SK-N-SH (cell line): ENCODE results near the gene TBC1D12. TPM values are rescaled to one million over a fixed set of nuclear protein-coding genes. Genes with fewer than 3 reads are reported as not detected.

ENCODE experiments used
- CTCF ChIA-PET: fragments of 300-600, 350-600 bp; formaldehyde crosslinking; extraction: SDS; loops from one replicate; lab custom pipeline; 2021; lab: Yijun Ruan, JAX
- POLR2A ChIA-PET: fragments of 350-600 bp; sonication (Branson Sonifier 250); formaldehyde crosslinking; extraction: SDS; loops from one replicate; lab custom pipeline; 2020; ENCODE audit warnings: antibody characterized with exemption, inconsistent platforms; lab: Yijun Ruan, JAX
- DNase-seq: peaks from one replicate; pipeline ENCODE4 v3.0.0; 2012
- H2AFZ ChIP-seq: fragments of 200-600 bp; sonication (generic); 2 replicates; pipeline ENCODE4 v1.8.1; 2016; ENCODE audit warnings: antibody characterized with exemption, mild to moderate bottlenecking, low read depth
- H3F3A ChIP-seq: fragments of 200-600 bp; sonication (generic); replicated peaks from 2 replicates; pipeline ENCODE3; 2016; ENCODE audit warnings: antibody characterized with exemption, mild to moderate bottlenecking; ENCODE audit not compliant: insufficient read depth
- H3K27ac ChIP-seq, 2 experiments: fragments of 200-500 bp in 1 of 2; fragments of 200-600 bp in 1 of 2; sonication (Bioruptor generic) in 1 of 2; sonication (generic), shearing (Covaris generic) in 1 of 2; 2 replicates each; pipeline versions ENCODE4 v1.5.1 to v1.6.1; 2014 to 2016; ENCODE audit warnings: low read depth in 2 of 2, inconsistent platforms in 1 of 2, low read length in 1 of 2, mild to moderate bottlenecking in 1 of 2, mixed read lengths in 1 of 2
- H3K27me3 ChIP-seq: fragments of 200-600 bp; sonication (generic), shearing (Covaris generic); 2 replicates; pipeline ENCODE4 v1.6.1; 2016; ENCODE audit warnings: mixed run types; ENCODE audit not compliant: insufficient read depth
- H3K36me3 ChIP-seq, 2 experiments: fragments of 200-500 bp in 1 of 2; fragments of 200-600 bp in 1 of 2; sonication (Bioruptor generic) in 1 of 2; sonication (generic) in 1 of 2; replicated peaks in 1 of 2; 2 replicates each; pipeline versions ENCODE3 to v1.5.1; 2014 to 2016; ENCODE audit warnings: low read length in 1 of 2, mild to moderate bottlenecking in 1 of 2; ENCODE audit not compliant: insufficient read depth in 2 of 2, control insufficient read depth in 1 of 2
- H3K4me1 ChIP-seq, 2 experiments: fragments of 200-500 bp in 1 of 2; fragments of 200-600 bp in 1 of 2; sonication (Bioruptor generic) in 1 of 2; sonication (generic), shearing (Covaris generic) in 1 of 2; 2 replicates each; pipeline versions ENCODE4 v1.5.1 to v1.6.1; 2014 to 2016; ENCODE audit warnings: low read depth in 1 of 2, low read length in 1 of 2, mixed run types in 1 of 2; ENCODE audit not compliant: insufficient read depth in 2 of 2, control insufficient read depth in 1 of 2
- H3K4me2 ChIP-seq: fragments of 200-600 bp; sonication (generic), shearing (Covaris generic); 2 replicates; pipeline ENCODE4 v1.6.1; 2017; ENCODE audit warnings: mixed run types
- H3K4me3 ChIP-seq, 2 experiments: fragments of 200-500 bp in 1 of 2; fragments of 200-600 bp in 1 of 2; sonication (Bioruptor generic) in 1 of 2; sonication (generic), shearing (Covaris generic) in 1 of 2; 2 replicates each; pipeline versions ENCODE4 v1.5.1 to v1.8.1; 2014 to 2016; ENCODE audit warnings: low read depth in 2 of 2, inconsistent platforms in 1 of 2, low read length in 1 of 2, mild to moderate bottlenecking in 1 of 2, mixed read lengths in 1 of 2, moderate library complexity in 1 of 2
- H3K79me2 ChIP-seq: fragments of 200-600 bp; sonication (generic); 2 replicates; pipeline ENCODE4 v1.8.1; 2017; ENCODE audit warnings: mild to moderate bottlenecking; ENCODE audit not compliant: insufficient read depth
- H3K9ac ChIP-seq: fragments of 200-600 bp; sonication (generic); 2 replicates; pipeline ENCODE4 v1.6.1; 2017; ENCODE audit warnings: mixed run types
- H3K9me2 ChIP-seq: fragments of 200-600 bp; sonication (generic); 2 replicates; pipeline ENCODE4 v1.6.1; 2017; ENCODE audit warnings: mixed run types
- H3K9me3 ChIP-seq: fragments of 200-600 bp; sonication (generic); 2 replicates; pipeline ENCODE4 v1.6.1; 2017; ENCODE audit warnings: mixed run types, mild to moderate bottlenecking, moderate library complexity
- H4K20me1 ChIP-seq: fragments of 200-600 bp; sonication (generic); 2 replicates; pipeline ENCODE4 v1.6.1; 2017; ENCODE audit warnings: mild to moderate bottlenecking, mixed run types; ENCODE audit not compliant: insufficient read depth
- ELF1 ChIP-seq: IDR thresholded peaks from 2 replicates; pipeline ENCODE4 v1.4.0; 2012
- FOSL2 ChIP-seq: IDR thresholded peaks from 2 replicates; pipeline ENCODE4 v1.4.0; 2012; ENCODE audit warnings: low read depth, mild to moderate bottlenecking, moderate library complexity, borderline replicate concordance
- FOXJ3 ChIP-seq: sonication (generic); formaldehyde crosslinking; IDR thresholded peaks from 2 replicates; pipeline ENCODE4 v1.5.1; 2020; ENCODE audit warnings: mild to moderate bottlenecking, missing genetic modification reagents
- GATA2 ChIP-seq: sonication (generic); formaldehyde crosslinking; IDR thresholded peaks from 2 replicates; pipeline ENCODE4 v1.5.0; 2020; ENCODE audit warnings: mild to moderate bottlenecking, missing genetic modification reagents
- MEF2A ChIP-seq: IDR thresholded peaks from 2 replicates; pipeline ENCODE4 v1.4.0; 2012; ENCODE audit warnings: low read depth, borderline replicate concordance
- RFX5 ChIP-seq: IDR thresholded peaks from 2 replicates; pipeline ENCODE4 v1.6.1; 2012; ENCODE audit warnings: mild to moderate bottlenecking, improper control_type of control experiment, low read length
- SMC3 ChIP-seq: IDR thresholded peaks from 2 replicates; pipeline ENCODE4 v1.6.1; 2012; ENCODE audit warnings: low read depth, low read length, improper control_type of control experiment
- YY1 ChIP-seq: IDR thresholded peaks from 2 replicates; pipeline ENCODE4 v1.4.0; 2012; ENCODE audit warnings: low read depth, mild to moderate bottlenecking
- polyA plus RNA-seq, 3 experiments: library from polyadenylated mRNA; depleted of rRNA; stranded (reverse); fragments of >200 nt; gene quantifications; 2 replicates each; pipeline ENCODE4 v1.2.3, GENCODE V29; 2012
- TF ChIP-seq, protein P1 (sequence below): IDR thresholded peaks from 2 replicates; pipeline ENCODE4 v1.4.0; 2012; ENCODE audit warnings: low read depth
- TF ChIP-seq, protein P2 (sequence below): fragments of 150-350 bp; IDR thresholded peaks from 2 replicates; pipeline ENCODE4 v1.6.1; 2016; ENCODE audit warnings: mild to moderate bottlenecking, low read depth, low read length
- TF ChIP-seq, protein P3 (sequence below): fragments of 200-600 bp; sonication (generic); IDR thresholded peaks from 2 replicates; pipeline ENCODE4 v1.6.1; 2017; ENCODE audit warnings: antibody characterized with exemption, mild to moderate bottlenecking, moderate library complexity
- TF ChIP-seq, protein P4 (sequence below): IDR thresholded peaks from 2 replicates; pipeline ENCODE4 v1.4.0; 2012; ENCODE audit warnings: low read depth, borderline replicate concordance
- TF ChIP-seq, protein P5 (sequence below): fragments of 150-350 bp; IDR thresholded peaks from 2 replicates; pipeline ENCODE4 v1.6.1; 2017; ENCODE audit warnings: antibody characterized with exemption, low read length, low read depth, borderline replicate concordance

The TBC1D12 gene
- polyA plus RNA-seq, 1 of the 3 experiments (the other 2 are of a cell fraction) = 1.8 TPM

DNA sequence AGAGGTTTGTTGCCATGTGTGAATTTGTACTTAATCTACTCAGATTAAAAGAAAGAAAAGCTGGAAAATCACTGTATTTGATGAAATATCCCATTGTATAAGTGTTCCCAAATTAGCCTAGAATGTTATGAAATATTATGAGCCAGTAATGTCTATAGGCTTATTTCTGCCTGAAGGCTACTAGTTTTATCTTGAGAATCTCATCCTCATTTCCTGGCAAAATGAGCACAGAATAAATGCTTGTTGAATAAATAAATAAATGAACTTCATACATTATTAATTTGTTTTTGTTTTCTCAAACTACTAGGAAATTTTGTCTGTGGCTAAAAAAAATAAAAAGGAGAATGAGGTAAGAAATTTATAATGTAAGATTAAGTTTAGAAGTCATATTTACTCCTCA, 168.7 kb downstream of the TBC1D12 start:
- Histone ChIP-seq H3K79me2 (peaks cover 5% of the 10 kb centered on the region; the same call in 1 of the 2 replicates), H3K4me3 (no peak overlapping the region), H2AFZ (no peak overlapping the region), H3F3A (peaks cover 6% of the 10 kb centered on the region), H3K9me3 (no peaks in the 10 kb centered on the region), H3K27ac (peak overlapping the region in 1 of 2 experiments; percentile 25; a peak in 1 of 4 replicates), H3K9ac (no peak overlapping the region), H3K4me2 (no peak overlapping the region), H3K9me2 (no peaks in the 10 kb centered on the region), H3K36me3 (peaks cover 0 to 26% of the 10 kb centered on the region in 2 experiments), H3K27me3 (no peaks in the 10 kb centered on the region), H4K20me1 (no peaks in the 10 kb centered on the region), H3K4me1 (no peaks in the 10 kb centered on the region)
- POLR2A ChIA-PET = no interaction called here
- CTCF ChIA-PET = no interaction called here
- DNase-seq = no peak
- TF ChIP-seq RFX5 = no peak
- no peak for TF ChIP-seq MEF2A
- TF ChIP-seq, protein P1, sequence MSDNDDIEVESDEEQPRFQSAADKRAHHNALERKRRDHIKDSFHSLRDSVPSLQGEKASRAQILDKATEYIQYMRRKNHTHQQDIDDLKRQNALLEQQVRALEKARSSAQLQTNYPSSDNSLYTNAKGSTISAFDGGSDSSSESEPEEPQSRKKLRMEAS = no peak
- no peak for TF ChIP-seq FOSL2
- no peak for TF ChIP-seq GATA2 (CRISPR knock-in tag)
- TF ChIP-seq ELF1 = no peak
- no peak for TF ChIP-seq FOXJ3 (CRISPR knock-in tag)
- TF ChIP-seq, protein P2, sequence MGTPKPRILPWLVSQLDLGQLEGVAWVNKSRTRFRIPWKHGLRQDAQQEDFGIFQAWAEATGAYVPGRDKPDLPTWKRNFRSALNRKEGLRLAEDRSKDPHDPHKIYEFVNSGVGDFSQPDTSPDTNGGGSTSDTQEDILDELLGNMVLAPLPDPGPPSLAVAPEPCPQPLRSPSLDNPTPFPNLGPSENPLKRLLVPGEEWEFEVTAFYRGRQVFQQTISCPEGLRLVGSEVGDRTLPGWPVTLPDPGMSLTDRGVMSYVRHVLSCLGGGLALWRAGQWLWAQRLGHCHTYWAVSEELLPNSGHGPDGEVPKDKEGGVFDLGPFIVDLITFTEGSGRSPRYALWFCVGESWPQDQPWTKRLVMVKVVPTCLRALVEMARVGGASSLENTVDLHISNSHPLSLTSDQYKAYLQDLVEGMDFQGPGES = no peak
- TF ChIP-seq, protein P3, sequence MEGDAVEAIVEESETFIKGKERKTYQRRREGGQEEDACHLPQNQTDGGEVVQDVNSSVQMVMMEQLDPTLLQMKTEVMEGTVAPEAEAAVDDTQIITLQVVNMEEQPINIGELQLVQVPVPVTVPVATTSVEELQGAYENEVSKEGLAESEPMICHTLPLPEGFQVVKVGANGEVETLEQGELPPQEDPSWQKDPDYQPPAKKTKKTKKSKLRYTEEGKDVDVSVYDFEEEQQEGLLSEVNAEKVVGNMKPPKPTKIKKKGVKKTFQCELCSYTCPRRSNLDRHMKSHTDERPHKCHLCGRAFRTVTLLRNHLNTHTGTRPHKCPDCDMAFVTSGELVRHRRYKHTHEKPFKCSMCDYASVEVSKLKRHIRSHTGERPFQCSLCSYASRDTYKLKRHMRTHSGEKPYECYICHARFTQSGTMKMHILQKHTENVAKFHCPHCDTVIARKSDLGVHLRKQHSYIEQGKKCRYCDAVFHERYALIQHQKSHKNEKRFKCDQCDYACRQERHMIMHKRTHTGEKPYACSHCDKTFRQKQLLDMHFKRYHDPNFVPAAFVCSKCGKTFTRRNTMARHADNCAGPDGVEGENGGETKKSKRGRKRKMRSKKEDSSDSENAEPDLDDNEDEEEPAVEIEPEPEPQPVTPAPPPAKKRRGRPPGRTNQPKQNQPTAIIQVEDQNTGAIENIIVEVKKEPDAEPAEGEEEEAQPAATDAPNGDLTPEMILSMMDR = no peak
- TF ChIP-seq, protein P4, sequence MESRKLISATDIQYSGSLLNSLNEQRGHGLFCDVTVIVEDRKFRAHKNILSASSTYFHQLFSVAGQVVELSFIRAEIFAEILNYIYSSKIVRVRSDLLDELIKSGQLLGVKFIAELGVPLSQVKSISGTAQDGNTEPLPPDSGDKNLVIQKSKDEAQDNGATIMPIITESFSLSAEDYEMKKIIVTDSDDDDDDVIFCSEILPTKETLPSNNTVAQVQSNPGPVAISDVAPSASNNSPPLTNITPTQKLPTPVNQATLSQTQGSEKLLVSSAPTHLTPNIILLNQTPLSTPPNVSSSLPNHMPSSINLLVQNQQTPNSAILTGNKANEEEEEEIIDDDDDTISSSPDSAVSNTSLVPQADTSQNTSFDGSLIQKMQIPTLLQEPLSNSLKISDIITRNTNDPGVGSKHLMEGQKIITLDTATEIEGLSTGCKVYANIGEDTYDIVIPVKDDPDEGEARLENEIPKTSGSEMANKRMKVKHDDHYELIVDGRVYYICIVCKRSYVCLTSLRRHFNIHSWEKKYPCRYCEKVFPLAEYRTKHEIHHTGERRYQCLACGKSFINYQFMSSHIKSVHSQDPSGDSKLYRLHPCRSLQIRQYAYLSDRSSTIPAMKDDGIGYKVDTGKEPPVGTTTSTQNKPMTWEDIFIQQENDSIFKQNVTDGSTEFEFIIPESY = no peak
- TF ChIP-seq YY1 = no peak
- TF ChIP-seq, protein P5, sequence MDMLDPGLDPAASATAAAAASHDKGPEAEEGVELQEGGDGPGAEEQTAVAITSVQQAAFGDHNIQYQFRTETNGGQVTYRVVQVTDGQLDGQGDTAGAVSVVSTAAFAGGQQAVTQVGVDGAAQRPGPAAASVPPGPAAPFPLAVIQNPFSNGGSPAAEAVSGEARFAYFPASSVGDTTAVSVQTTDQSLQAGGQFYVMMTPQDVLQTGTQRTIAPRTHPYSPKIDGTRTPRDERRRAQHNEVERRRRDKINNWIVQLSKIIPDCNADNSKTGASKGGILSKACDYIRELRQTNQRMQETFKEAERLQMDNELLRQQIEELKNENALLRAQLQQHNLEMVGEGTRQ = no peak
- no peak for TF ChIP-seq SMC3
